ENCODE data around the gene LIPH.

The LIPH gene

DNA sequence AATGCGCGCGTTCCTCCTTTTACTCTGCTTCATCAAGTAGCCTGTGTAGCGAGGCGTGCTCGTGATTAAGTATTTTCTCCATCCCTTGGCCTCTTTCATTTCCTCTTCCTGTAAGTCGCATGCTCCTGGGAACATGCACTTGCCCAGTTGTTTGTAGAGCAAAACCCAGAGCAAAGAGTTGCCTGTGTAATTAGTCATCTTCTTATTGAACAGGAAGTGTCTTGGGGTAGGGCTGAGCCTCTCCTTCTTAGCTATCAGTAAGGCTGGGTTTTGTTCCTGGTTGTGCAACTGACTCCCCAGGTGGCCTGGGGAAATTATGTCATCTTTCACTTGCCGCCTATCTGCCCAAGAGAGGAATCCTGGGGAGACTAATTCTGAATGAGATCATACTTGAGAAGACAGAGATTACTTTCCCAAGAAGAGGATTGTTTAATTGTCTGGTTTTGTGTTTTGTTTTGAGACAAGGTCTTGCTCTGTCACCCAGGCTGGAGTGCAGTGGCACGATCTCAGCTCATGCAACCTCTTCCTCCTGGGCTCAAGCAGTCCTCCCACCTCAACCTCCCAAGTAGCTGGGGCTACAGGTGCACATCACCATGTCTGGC, 14.9 kb downstream of the LIPH start:
- H3K27ac ChIP-seq = no peak overlapping the region
- no peak overlapping the region for H3K4me3 ChIP-seq (ENCODE audit: low read depth, low read length)
- TF ChIP-seq CTCF (IDR thresholded peaks at IDR 0.05; ENCODE audit: low read depth, low read length) = no peak
- DNase-seq = no peak
- H3K36me3 ChIP-seq = no peaks in the 10 kb centered on the region
- H3K9me3 ChIP-seq (ENCODE audit: severe bottlenecking) = no peaks in the 10 kb centered on the region
- no peaks in the 10 kb centered on the region for H3K27me3 ChIP-seq (ENCODE audit: insufficient read depth, low read depth, severe bottlenecking)

GRCh38 chr3:185534511-185534910, 17.9 kb downstream of the LIPH start:
- H3K36me3 ChIP-seq = no peaks in the 10 kb centered on the region
- H3K27ac ChIP-seq = no peak overlapping the region
- no peak overlapping the region for H3K4me3 ChIP-seq (ENCODE audit: low read depth, low read length)
- no peaks in the 10 kb centered on the region for H3K27me3 ChIP-seq (ENCODE audit: insufficient read depth, low read depth, severe bottlenecking)
- TF ChIP-seq CTCF (IDR thresholded peaks at IDR 0.05; ENCODE audit: low read depth, low read length) = no peak
- H3K9me3 ChIP-seq (ENCODE audit: severe bottlenecking) = no peaks in the 10 kb centered on the region
- no peak for DNase-seq

GRCh38 chr3:185532901-185533300, 19.5 kb downstream of the LIPH start:
- no peaks in the 10 kb centered on the region for H3K27me3 ChIP-seq (ENCODE audit: insufficient read depth, low read depth, severe bottlenecking)
- H3K27ac ChIP-seq = no peak overlapping the region
- H3K9me3 ChIP-seq (ENCODE audit: severe bottlenecking) = no peaks in the 10 kb centered on the region
- no peak for TF ChIP-seq CTCF (IDR thresholded peaks at IDR 0.05; ENCODE audit: low read depth, low read length)
- DNase-seq = no peak
- H3K36me3 ChIP-seq = no peaks in the 10 kb centered on the region
- H3K4me3 ChIP-seq (ENCODE audit: low read depth, low read length) = no peak overlapping the region

DNA sequence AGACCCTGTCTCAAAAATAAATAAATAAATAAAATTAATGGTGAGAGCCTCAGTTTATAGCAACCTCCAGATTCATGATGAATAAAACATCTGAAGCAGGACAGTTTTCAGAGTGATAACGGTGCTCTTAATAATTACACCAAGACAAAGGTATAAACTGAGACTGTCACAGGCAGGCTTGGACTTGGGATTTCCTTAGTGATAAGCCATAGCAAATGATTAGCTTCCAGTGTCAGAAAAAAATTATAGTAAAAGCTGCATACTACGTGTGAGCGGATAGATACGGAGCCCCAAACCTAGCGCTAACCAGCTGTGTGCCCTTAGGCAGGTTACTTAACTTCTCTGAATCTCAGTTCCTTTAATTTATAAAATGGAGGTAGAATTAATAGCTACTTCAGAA, 21.5 kb downstream of the LIPH start:
- no peaks in the 10 kb centered on the region for H3K36me3 ChIP-seq

GRCh38 chr3:185528532-185528931, 23.9 kb downstream of the LIPH start:
- H3K27ac ChIP-seq = no peak overlapping the region
- DNase-seq = no peak
- H3K9me3 ChIP-seq (ENCODE audit: severe bottlenecking) = no peaks in the 10 kb centered on the region
- no peak overlapping the region for H3K4me3 ChIP-seq (ENCODE audit: low read depth, low read length)
- no peaks in the 10 kb centered on the region for H3K36me3 ChIP-seq
- no peaks in the 10 kb centered on the region for H3K27me3 ChIP-seq (ENCODE audit: insufficient read depth, low read depth, severe bottlenecking)
- no peak for TF ChIP-seq CTCF (IDR thresholded peaks at IDR 0.05; ENCODE audit: low read depth, low read length)

More for the DNA sequence above, 21.5 kb downstream of the LIPH start:
- Histone ChIP-seq H3K9me3 (ENCODE audit: severe bottlenecking) (no peaks in the 10 kb centered on the region), H3K27me3 (ENCODE audit: insufficient read depth, low read depth, severe bottlenecking) (no peaks in the 10 kb centered on the region), H3K4me3 (ENCODE audit: low read depth, low read length) (no peak overlapping the region), H3K27ac (no peak overlapping the region)
- no peak for TF ChIP-seq CTCF (IDR thresholded peaks at IDR 0.05; ENCODE audit: low read depth, low read length)
- DNase-seq = no peak

GRCh38 chr3:185527364-185527763, 25.0 kb downstream of the LIPH start:
- Histone ChIP-seq H3K4me3 (ENCODE audit: low read depth, low read length) (no peak overlapping the region), H3K27me3 (ENCODE audit: insufficient read depth, low read depth, severe bottlenecking) (no peaks in the 10 kb centered on the region), H3K9me3 (ENCODE audit: severe bottlenecking) (no peaks in the 10 kb centered on the region), H3K27ac (no peak overlapping the region), H3K36me3 (no peaks in the 10 kb centered on the region)
- no peak for TF ChIP-seq CTCF (IDR thresholded peaks at IDR 0.05; ENCODE audit: low read depth, low read length)
- no peak for DNase-seq

Data from WERI-Rb-1 (cell line).